ENCODE data around the gene TTC28.
"Not testable (repeated sequence)": the region's sequence is repeated elsewhere in the genome, so short reads cannot be mapped to it uniquely, and the experiment has no call there.

The TTC28 gene

GRCh38 chr22:28560046-28560742, 119.4 kb downstream of the TTC28 start:
- no peak for DNase-seq (ENCODE audit: low read depth)

GRCh38 chr22:28557184-28557583, 122.5 kb downstream of the TTC28 start:
- no peak for DNase-seq (ENCODE audit: low read depth)

GRCh38 chr22:28553108-28553866, 126.4 kb downstream of the TTC28 start:
- DNase-seq (ENCODE audit: low read depth): not testable (repeated sequence)

GRCh38 chr22:28548406-28548805, 131.2 kb downstream of the TTC28 start:
- DNase-seq (ENCODE audit: low read depth): no peak

GRCh38 chr22:28547132-28547842, 132.4 kb downstream of the TTC28 start:
- no peak for DNase-seq (ENCODE audit: low read depth)

- no peak for DNase-seq (ENCODE audit: low read depth)
These were observed 135.2 kb downstream of the TTC28 start for GRCh38 chr22:28544431-28544868.

GRCh38 chr22:28542980-28543621, 136.5 kb downstream of the TTC28 start:
- DNase-seq (ENCODE audit: low read depth): no peak

GRCh38 chr22:28541137-28541536, 138.5 kb downstream of the TTC28 start:
- no peak for DNase-seq (ENCODE audit: low read depth)

- DNase-seq (ENCODE audit: low read depth): no peak
These were observed 140.7 kb downstream of the TTC28 start for GRCh38 chr22:28538922-28539321.

- not testable (repeated sequence) for DNase-seq (ENCODE audit: low read depth)
These were observed 149.1 kb downstream of the TTC28 start for GRCh38 chr22:28530565-28530964.

- DNase-seq (ENCODE audit: low read depth): not testable (repeated sequence)
These were observed 150.5 kb downstream of the TTC28 start for GRCh38 chr22:28529144-28529543.

- no peak for DNase-seq (ENCODE audit: low read depth)
These were observed 158.2 kb downstream of the TTC28 start for GRCh38 chr22:28521451-28521850.

- no peak for DNase-seq (ENCODE audit: low read depth)
These were observed 165.3 kb downstream of the TTC28 start for GRCh38 chr22:28514321-28514821.

- not testable (repeated sequence) for DNase-seq (ENCODE audit: low read depth)
These were observed 167.3 kb downstream of the TTC28 start for GRCh38 chr22:28512387-28512786.

GRCh38 chr22:28507896-28508295, 171.7 kb downstream of the TTC28 start:
- no peak for DNase-seq (ENCODE audit: low read depth)

- no peak for DNase-seq (ENCODE audit: low read depth)
These were observed 173.5 kb downstream of the TTC28 start for GRCh38 chr22:28506150-28506535.

- no peak for DNase-seq (ENCODE audit: low read depth)
These were observed 174.1 kb downstream of the TTC28 start for GRCh38 chr22:28505416-28506149.

GRCh38 chr22:28500006-28500405, 179.6 kb downstream of the TTC28 start:
- DNase-seq (ENCODE audit: low read depth): no peak

GRCh38 chr22:28498044-28498443, 181.6 kb downstream of the TTC28 start:
- no peak for DNase-seq (ENCODE audit: low read depth)

- no peak for DNase-seq (ENCODE audit: low read depth)
These were observed 182.5 kb downstream of the TTC28 start for GRCh38 chr22:28497188-28497587.

- not testable (repeated sequence) for DNase-seq (ENCODE audit: low read depth)
These were observed 188.4 kb downstream of the TTC28 start for GRCh38 chr22:28491289-28491688.
